HUES6 (cell line): ENCODE measurements around the gene PLA2G4A.

Source experiments
- H3K27ac ChIP-seq: 2 replicates; pipeline ENCODE4 v1.7.0; 2013; ENCODE audit warnings: low read depth, mild to moderate bottlenecking, low read length, inconsistent platforms
- H3K27me3 ChIP-seq: 2 replicates; pipeline ENCODE4 v1.6.1; 2013; ENCODE audit warnings: low read length; ENCODE audit not compliant: control insufficient read depth, insufficient read depth
- H3K36me3 ChIP-seq: 2 replicates; pipeline ENCODE4 v1.6.1; 2013; ENCODE audit warnings: low read length; ENCODE audit not compliant: control insufficient read depth, insufficient read depth
- H3K4me1 ChIP-seq: 2 replicates; pipeline ENCODE4 v1.6.1; 2013; ENCODE audit warnings: low read length; ENCODE audit not compliant: control insufficient read depth, insufficient read depth
- H3K4me3 ChIP-seq: 2 replicates; pipeline ENCODE4 v1.5.1; 2013; ENCODE audit warnings: low read depth, low read length
- H3K9ac ChIP-seq: one replicate; pipeline ENCODE4 v1.6.1; 2013; ENCODE audit warnings: mild to moderate bottlenecking, low read length
- H3K9me3 ChIP-seq: 2 replicates; pipeline ENCODE4 v1.6.1; 2013; ENCODE audit warnings: low read depth, low read length; ENCODE audit not compliant: control insufficient read depth, insufficient read depth

The PLA2G4A gene

GRCh38 chr1:186957314-186957713 is 128.6 kb downstream of the PLA2G4A start:
- H3K27ac ChIP-seq: no peak overlapping the region
- H3K36me3 ChIP-seq: no peaks in the 10 kb centered on the region
- H3K4me3 ChIP-seq: no peak overlapping the region
- H3K9ac ChIP-seq: no peak overlapping the region
- no peaks in the 10 kb centered on the region for H3K27me3 ChIP-seq
- H3K9me3 ChIP-seq: no peaks in the 10 kb centered on the region
- peaks cover 6% of the 10 kb centered on the region; the same call in 1 of the 2 replicates for H3K4me1 ChIP-seq

- H3K27ac ChIP-seq: no peak overlapping the region
- no peaks in the 10 kb centered on the region for H3K27me3 ChIP-seq
- H3K9ac ChIP-seq: no peak overlapping the region
- H3K36me3 ChIP-seq: no peaks in the 10 kb centered on the region
- H3K9me3 ChIP-seq: no peaks in the 10 kb centered on the region
- H3K4me3 ChIP-seq: no peak overlapping the region
- H3K4me1 ChIP-seq: peaks cover 6% of the 10 kb centered on the region; the same call in 1 of the 2 replicates
These were observed 129.8 kb downstream of the PLA2G4A start for GRCh38 chr1:186958520-186958919.

- H3K9me3 ChIP-seq: no peaks in the 10 kb centered on the region
- no peaks in the 10 kb centered on the region for H3K36me3 ChIP-seq
- H3K4me1 ChIP-seq: peaks cover 6% of the 10 kb centered on the region; the same call in 1 of the 2 replicates
- no peak overlapping the region for H3K27ac ChIP-seq
- no peaks in the 10 kb centered on the region for H3K27me3 ChIP-seq
- H3K4me3 ChIP-seq: no peak overlapping the region
- no peak overlapping the region for H3K9ac ChIP-seq
These were observed 132.1 kb downstream of the PLA2G4A start for GRCh38 chr1:186960861-186961260.

GRCh38 chr1:186965847-186966246 is 137.1 kb downstream of the PLA2G4A start:
- no peak overlapping the region for H3K27ac ChIP-seq
- H3K9me3 ChIP-seq: no peaks in the 10 kb centered on the region
- no peaks in the 10 kb centered on the region for H3K36me3 ChIP-seq
- H3K9ac ChIP-seq: no peak overlapping the region
- H3K27me3 ChIP-seq: no peaks in the 10 kb centered on the region
- no peak overlapping the region for H3K4me3 ChIP-seq
- peaks cover 2% of the 10 kb centered on the region; the same call in 1 of the 2 replicates for H3K4me1 ChIP-seq

DNA sequence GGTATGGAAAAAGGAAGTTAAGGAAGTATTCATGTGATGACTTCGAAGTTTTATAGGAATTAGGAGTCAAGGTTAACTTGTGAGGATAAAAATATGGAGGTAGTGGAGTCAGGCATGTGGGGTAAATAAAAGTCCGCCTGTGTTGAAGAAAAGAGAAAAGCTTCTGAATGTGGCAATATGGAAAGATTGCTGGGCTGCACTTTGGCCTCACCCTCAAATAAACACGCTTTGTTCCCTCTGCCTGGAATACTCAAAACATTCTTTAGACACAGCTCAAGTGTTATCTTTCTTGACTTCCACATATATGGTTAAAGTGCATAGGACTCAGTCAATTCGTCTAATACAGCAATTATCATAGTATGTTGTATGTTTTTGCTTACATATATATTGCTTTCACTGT is 137.7 kb downstream of the PLA2G4A start:
- H3K27me3 ChIP-seq: no peaks in the 10 kb centered on the region
- no peaks in the 10 kb centered on the region for H3K4me1 ChIP-seq
- no peak overlapping the region for H3K9ac ChIP-seq
- H3K9me3 ChIP-seq: no peaks in the 10 kb centered on the region
- no peak overlapping the region for H3K4me3 ChIP-seq
- H3K27ac ChIP-seq: no peak overlapping the region
- no peaks in the 10 kb centered on the region for H3K36me3 ChIP-seq

GRCh38 chr1:186967656-186968394 is 139.1 kb downstream of the PLA2G4A start:
- Histone ChIP-seq H3K9ac (no peak overlapping the region), H3K27ac (no peak overlapping the region), H3K9me3 (no peaks in the 10 kb centered on the region), H3K36me3 (no peaks in the 10 kb centered on the region), H3K27me3 (no peaks in the 10 kb centered on the region), H3K4me3 (no peak overlapping the region), H3K4me1 (no peaks in the 10 kb centered on the region)

- H3K36me3 ChIP-seq: no peaks in the 10 kb centered on the region
- no peaks in the 10 kb centered on the region for H3K27me3 ChIP-seq
- no peak overlapping the region for H3K4me3 ChIP-seq
- no peak overlapping the region for H3K27ac ChIP-seq
- no peaks in the 10 kb centered on the region for H3K9me3 ChIP-seq
- H3K4me1 ChIP-seq: no peaks in the 10 kb centered on the region
- H3K9ac ChIP-seq: no peak overlapping the region
These were observed 146.0 kb downstream of the PLA2G4A start for GRCh38 chr1:186974774-186975181.

GRCh38 chr1:186975220-186975619 is 146.5 kb downstream of the PLA2G4A start:
- Histone ChIP-seq H3K9me3 (no peaks in the 10 kb centered on the region), H3K4me3 (no peak overlapping the region), H3K27me3 (no peaks in the 10 kb centered on the region), H3K36me3 (no peaks in the 10 kb centered on the region), H3K9ac (no peak overlapping the region), H3K27ac (no peak overlapping the region), H3K4me1 (no peaks in the 10 kb centered on the region)

GRCh38 chr1:186976700-186977099 is 148.0 kb downstream of the PLA2G4A start:
- H3K4me1 ChIP-seq: no peaks in the 10 kb centered on the region
- no peak overlapping the region for H3K4me3 ChIP-seq
- no peak overlapping the region for H3K9ac ChIP-seq
- no peaks in the 10 kb centered on the region for H3K27me3 ChIP-seq
- H3K36me3 ChIP-seq: no peaks in the 10 kb centered on the region
- H3K9me3 ChIP-seq: no peaks in the 10 kb centered on the region
- H3K27ac ChIP-seq: no peak overlapping the region

DNA sequence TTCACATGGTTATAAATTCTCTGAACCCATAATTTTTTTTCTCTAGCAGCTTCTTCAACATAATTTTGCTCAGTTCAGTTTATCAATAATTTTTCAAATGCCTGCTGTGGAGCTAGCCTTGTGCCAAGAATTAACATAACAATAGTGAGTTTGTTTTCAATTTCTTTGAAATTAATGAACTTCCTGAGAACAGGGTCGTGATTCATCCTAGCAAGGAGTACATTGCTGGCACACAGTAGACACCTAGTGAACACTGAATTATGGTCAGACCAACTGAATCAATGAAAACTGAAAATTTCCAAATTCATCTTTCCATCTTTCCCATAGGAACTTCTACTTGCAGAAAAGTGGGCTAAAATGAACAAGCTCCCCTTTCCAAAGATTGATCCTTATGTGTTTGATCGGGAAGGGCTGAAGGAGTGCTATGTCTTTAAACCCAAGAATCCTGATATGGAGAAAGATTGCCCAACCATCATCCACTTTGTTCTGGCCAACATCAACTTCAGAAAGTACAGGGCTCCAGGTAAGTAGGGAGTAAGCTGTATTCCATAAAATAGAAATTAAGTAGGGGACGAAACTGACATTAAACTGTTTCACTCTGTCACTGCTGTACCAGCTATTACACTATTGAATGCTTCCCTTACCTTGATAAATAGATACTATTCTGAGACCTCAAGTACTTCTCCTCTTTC is 148.7 kb downstream of the PLA2G4A start:
- no peak overlapping the region for H3K9ac ChIP-seq

More for the DNA sequence above, 148.7 kb downstream of the PLA2G4A start:
- Histone ChIP-seq H3K36me3 (no peaks in the 10 kb centered on the region), H3K9me3 (no peaks in the 10 kb centered on the region), H3K4me3 (no peak overlapping the region), H3K4me1 (no peaks in the 10 kb centered on the region), H3K27ac (no peak overlapping the region), H3K27me3 (no peaks in the 10 kb centered on the region)
